Measurements from ENCODE around the gene NOP16. TPM values are rescaled to one million over a fixed set of nuclear protein-coding genes. Genes with fewer than 3 reads are reported as not detected.

Gene NOP16
- total RNA-seq, 4 donors from 2014 or later = 21.9 to 33.9 (median 30.5) TPM

- Histone ChIP-seq H3K9me3 (no peaks in the 10 kb centered on the region), H3K4me3 (peak within 1 kb of the TSS; percentile 69), H3K27me3 (no peaks in the 10 kb centered on the region), H3K36me3 (peaks cover 23% of the 10 kb centered on the region), H3K27ac (peak within 1 kb of the TSS; percentile 18), H3K4me1 (peaks cover 25% of the 10 kb centered on the region)
- no peak for DNase-seq (ENCODE audit: low spot score in 2 of 2)
- 0% methylated on average over 18 of the region's 108 CpGs for WGBS
- no peak for TF ChIP-seq EP300 (IDR thresholded peaks at IDR 0.05)
- TF ChIP-seq POLR2AphosphoS5 (IDR thresholded peaks at IDR 0.05) = no peak
- TF ChIP-seq POLR2A (IDR thresholded peaks at IDR 0.05) = no peak
- TF ChIP-seq CTCF (IDR thresholded peaks at IDR 0.05) = no peak
These were observed 22.8 kb downstream of the NOP16 start, which contains the start of gene ARL10 for GRCh38 chr5:176365351-176366231. Gene ARL10, plus strand, starts transcription at chr5:176365487. Its CDS starts 77 bp downstream, at chr5:176365564.

- DNase-seq (ENCODE audit: low spot score in 2 of 2) = no peak
- H3K27ac ChIP-seq = no peak overlapping the region
- no peaks in the 10 kb centered on the region for H3K27me3 ChIP-seq
- peak overlapping the region; percentile 69 for H3K4me3 ChIP-seq
- peaks cover 32% of the 10 kb centered on the region for H3K4me1 ChIP-seq
- no peaks in the 10 kb centered on the region for H3K9me3 ChIP-seq
- H3K36me3 ChIP-seq = peaks cover 21% of the 10 kb centered on the region
- TF ChIP-seq EP300 (IDR thresholded peaks at IDR 0.05) = no peak
- TF ChIP-seq CTCF (IDR thresholded peaks at IDR 0.05) = no peak
- no peak for TF ChIP-seq POLR2A (IDR thresholded peaks at IDR 0.05)
- no peak for TF ChIP-seq POLR2AphosphoS5 (IDR thresholded peaks at IDR 0.05)
- WGBS = 42% methylated on average over 17 of the region's 28 CpGs
These were observed 23.5 kb downstream of the NOP16 start for GRCh38 chr5:176364765-176365350.

GRCh38 chr5:176362233-176362490 lies 26.2 kb downstream of the NOP16 start:
- H3K4me1 ChIP-seq = peaks cover 32% of the 10 kb centered on the region
- H3K27me3 ChIP-seq = no peaks in the 10 kb centered on the region
- TF ChIP-seq EP300 (IDR thresholded peaks at IDR 0.05) (no peak), CTCF (IDR thresholded peaks at IDR 0.05) (no peak), POLR2AphosphoS5 (IDR thresholded peaks at IDR 0.05) (no peak), POLR2A (IDR thresholded peaks at IDR 0.05) (no peak)
- peaks cover 14% of the 10 kb centered on the region for H3K36me3 ChIP-seq
- H3K27ac ChIP-seq = no peak overlapping the region
- peak overlapping the region; percentile 62 for H3K4me3 ChIP-seq
- DNase-seq (ENCODE audit: low spot score in 2 of 2) = no peak
- 59% methylated on average over 8 of the region's 8 CpGs for WGBS
- H3K9me3 ChIP-seq = no peaks in the 10 kb centered on the region

GRCh38 chr5:176361437-176362232 lies 26.8 kb downstream of the NOP16 start, which contains the start of gene KIAA1191:
Gene KIAA1191, minus strand, starts transcription at chr5:176361764. Its CDS starts 2,256 bp downstream, at chr5:176359508.
- H3K4me3 ChIP-seq = peak within 1 kb of the TSS; percentile 62
- H3K36me3 ChIP-seq = peaks cover 17% of the 10 kb centered on the region
- DNase-seq (ENCODE audit: low spot score in 2 of 2) = peak; percentile 96 to 97
- H3K27me3 ChIP-seq = no peaks in the 10 kb centered on the region
- H3K4me1 ChIP-seq = peaks cover 32% of the 10 kb centered on the region
- H3K27ac ChIP-seq = peak within 1 kb of the TSS; percentile 43
- under 1% methylated on average over 49 of the region's 56 CpGs for WGBS
- TF ChIP-seq POLR2A (IDR thresholded peaks at IDR 0.05) (peak in 1 of 2 donors; percentile 66), CTCF (IDR thresholded peaks at IDR 0.05) (no peak), POLR2AphosphoS5 (IDR thresholded peaks at IDR 0.05) (peak in 2 of 3 donors; percentile 12 to 73)
- no peaks in the 10 kb centered on the region for H3K9me3 ChIP-seq
